ENCODE data around the gene LDLRAD4. TPM values are rescaled to one million over a fixed set of nuclear protein-coding genes. Genes with fewer than 3 reads are reported as not detected.

LDLRAD4 gene
- total RNA-seq, 1 donor from 2014 or later, result 20.4 TPM

DNA sequence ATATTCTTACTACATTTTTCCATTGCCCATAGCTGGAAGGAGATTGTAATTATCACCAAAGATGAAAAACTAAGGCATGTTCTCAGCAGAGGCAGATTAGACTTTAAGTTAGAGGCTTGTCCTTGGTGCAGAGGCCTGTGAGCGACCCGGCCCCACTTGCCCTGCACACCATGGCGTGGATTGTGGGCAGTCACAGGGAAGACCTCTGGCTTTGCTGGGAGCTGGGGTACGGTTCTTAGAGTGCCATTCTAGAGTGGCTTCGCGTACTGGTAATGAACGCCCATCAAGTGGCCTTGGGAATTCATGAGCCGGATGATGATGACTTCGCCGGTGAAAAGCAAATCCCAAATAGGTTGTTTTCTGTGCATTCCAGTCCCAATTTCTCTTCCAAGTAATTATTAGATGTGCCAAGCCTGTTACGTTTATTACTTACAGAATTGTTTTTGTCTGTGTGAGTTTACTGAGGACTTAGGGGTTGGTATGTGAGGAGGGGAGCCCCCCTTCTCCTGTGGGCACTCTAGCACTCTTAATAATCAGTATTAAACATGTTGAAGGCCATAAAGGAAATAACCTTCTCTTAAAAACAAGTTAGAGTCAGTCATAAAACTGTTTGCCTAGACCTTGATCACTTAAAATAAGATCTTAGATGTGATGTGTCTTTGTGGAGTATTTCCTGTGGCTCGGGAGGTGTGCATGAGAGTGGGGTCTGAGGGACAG is 90.6 kb downstream of the LDLRAD4 start:
- Mint-ChIP-seq H3K36me3 (ENCODE audit: unreplicated experiment) (no peaks in the 10 kb centered on the region), H3K27me3 (ENCODE audit: unreplicated experiment) (no peaks in the 10 kb centered on the region), H3K4me3 (ENCODE audit: unreplicated experiment) (no peak overlapping the region), H3K4me1 (ENCODE audit: unreplicated experiment) (no peaks in the 10 kb centered on the region), H3K27ac (ENCODE audit: unreplicated experiment) (no peak overlapping the region), H3K9me3 (ENCODE audit: unreplicated experiment) (peaks cover 8% of the 10 kb centered on the region)
- DNase-seq (ENCODE audit: extremely low spot score, unreplicated experiment), result peak; percentile 62
- TF ChIP-seq, protein P1, sequence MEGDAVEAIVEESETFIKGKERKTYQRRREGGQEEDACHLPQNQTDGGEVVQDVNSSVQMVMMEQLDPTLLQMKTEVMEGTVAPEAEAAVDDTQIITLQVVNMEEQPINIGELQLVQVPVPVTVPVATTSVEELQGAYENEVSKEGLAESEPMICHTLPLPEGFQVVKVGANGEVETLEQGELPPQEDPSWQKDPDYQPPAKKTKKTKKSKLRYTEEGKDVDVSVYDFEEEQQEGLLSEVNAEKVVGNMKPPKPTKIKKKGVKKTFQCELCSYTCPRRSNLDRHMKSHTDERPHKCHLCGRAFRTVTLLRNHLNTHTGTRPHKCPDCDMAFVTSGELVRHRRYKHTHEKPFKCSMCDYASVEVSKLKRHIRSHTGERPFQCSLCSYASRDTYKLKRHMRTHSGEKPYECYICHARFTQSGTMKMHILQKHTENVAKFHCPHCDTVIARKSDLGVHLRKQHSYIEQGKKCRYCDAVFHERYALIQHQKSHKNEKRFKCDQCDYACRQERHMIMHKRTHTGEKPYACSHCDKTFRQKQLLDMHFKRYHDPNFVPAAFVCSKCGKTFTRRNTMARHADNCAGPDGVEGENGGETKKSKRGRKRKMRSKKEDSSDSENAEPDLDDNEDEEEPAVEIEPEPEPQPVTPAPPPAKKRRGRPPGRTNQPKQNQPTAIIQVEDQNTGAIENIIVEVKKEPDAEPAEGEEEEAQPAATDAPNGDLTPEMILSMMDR (IDR thresholded peaks at IDR 0.05), result no peak

DNA sequence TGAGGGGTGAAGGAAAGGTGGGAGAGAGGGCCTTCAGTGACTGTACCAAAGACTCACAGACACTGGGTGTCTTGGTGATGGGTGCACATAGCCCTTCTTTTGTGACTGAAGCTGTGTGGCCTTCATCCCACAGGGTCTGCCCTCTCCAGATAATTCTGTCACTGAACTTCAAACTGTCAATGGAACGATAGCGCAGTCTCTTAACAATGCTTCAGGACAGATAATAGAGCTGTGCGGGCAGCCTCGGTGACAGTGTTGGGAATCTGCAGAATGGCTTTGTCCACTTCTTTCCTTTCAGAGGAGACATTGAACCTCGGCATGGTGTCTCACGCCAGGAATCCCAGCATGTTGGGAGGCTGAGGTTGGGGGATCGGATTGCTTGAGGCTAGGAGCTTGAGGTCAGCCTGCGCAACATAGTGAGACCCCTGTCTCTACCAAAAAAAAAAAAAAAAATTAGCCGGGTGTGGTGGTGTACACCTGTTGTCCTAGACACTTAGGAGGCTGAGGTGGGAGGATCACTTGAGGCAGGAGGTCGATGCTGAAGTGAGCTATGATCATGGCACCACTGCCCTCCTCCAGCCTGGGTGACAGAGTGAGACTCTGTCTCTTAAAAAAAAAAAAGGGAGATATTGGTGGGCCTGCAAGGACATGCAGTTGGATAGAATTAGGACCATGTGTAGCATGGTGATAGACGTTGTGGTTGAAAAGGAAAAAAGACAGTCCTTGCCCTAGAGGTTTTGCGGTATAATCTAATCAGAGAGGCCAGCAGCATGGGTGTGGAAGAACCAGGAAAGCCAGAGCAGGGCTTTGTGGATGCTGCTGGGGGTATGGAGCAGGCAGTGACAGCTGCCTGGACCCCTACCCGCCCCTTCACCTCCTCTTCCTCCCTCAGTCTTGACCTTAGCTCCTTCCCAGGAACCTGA is 91.4 kb downstream of the LDLRAD4 start:
- H3K4me1 Mint-ChIP-seq (ENCODE audit: unreplicated experiment), result no peaks in the 10 kb centered on the region
- no peak overlapping the region for H3K4me3 Mint-ChIP-seq (ENCODE audit: unreplicated experiment)
- H3K27me3 Mint-ChIP-seq (ENCODE audit: unreplicated experiment), result no peaks in the 10 kb centered on the region
- TF ChIP-seq, protein P1 (IDR thresholded peaks at IDR 0.05), result no peak
- H3K27ac Mint-ChIP-seq (ENCODE audit: unreplicated experiment), result no peak overlapping the region
- peaks cover 2% of the 10 kb centered on the region for H3K36me3 Mint-ChIP-seq (ENCODE audit: unreplicated experiment)
- peak; percentile 64 for DNase-seq (ENCODE audit: extremely low spot score, unreplicated experiment)
- peaks cover 13% of the 10 kb centered on the region for H3K9me3 Mint-ChIP-seq (ENCODE audit: unreplicated experiment)

DNA sequence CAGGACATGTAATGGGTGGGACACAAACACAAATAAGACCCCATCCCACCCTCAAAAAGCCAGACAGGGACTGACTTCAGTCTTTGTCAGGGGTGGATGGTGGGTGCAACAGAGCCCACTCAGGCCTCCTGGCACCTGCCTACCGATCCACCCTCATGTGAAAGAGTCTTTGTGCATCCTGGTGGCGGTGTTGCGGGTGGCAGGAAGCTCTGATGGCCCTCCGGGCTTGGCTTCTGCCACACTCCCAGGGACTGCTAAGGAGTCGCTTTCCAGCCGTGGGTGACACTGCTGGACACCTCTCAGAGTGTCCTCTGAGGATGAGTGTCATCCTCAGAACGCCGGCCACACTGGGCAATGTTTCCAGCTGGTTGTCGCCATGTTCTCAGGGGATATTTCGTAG is 92.6 kb downstream of the LDLRAD4 start:
- H3K4me3 Mint-ChIP-seq (ENCODE audit: unreplicated experiment), result no peak overlapping the region
- H3K9me3 Mint-ChIP-seq (ENCODE audit: unreplicated experiment), result peaks cover 9% of the 10 kb centered on the region
- TF ChIP-seq, protein P1 (IDR thresholded peaks at IDR 0.05), result no peak
- H3K36me3 Mint-ChIP-seq (ENCODE audit: unreplicated experiment), result peaks cover 2% of the 10 kb centered on the region
- no peak overlapping the region for H3K27ac Mint-ChIP-seq (ENCODE audit: unreplicated experiment)
- no peaks in the 10 kb centered on the region for H3K27me3 Mint-ChIP-seq (ENCODE audit: unreplicated experiment)
- DNase-seq (ENCODE audit: extremely low spot score, unreplicated experiment), result peak; percentile 77
- no peaks in the 10 kb centered on the region for H3K4me1 Mint-ChIP-seq (ENCODE audit: unreplicated experiment)

DNA sequence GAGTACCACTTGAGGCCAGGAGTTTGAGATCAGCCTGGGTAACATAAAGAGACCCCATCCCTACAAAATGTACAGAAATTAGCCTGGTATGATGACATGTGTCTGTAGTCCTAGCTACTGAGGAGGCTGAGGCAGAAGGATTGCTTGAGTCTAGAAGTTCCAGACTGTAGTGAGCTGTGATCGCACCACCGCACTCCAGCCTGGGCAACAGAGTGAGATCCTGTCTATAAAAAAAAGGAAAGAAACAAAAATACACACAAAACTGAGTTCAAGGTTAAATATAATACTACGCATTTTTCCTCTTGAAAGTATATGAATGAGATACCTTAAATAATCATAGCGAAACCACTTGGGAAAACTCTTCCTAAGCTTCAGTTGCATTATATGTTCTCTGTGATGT is 94.0 kb downstream of the LDLRAD4 start:
- peak; percentile 21 for DNase-seq (ENCODE audit: extremely low spot score, unreplicated experiment)
- Mint-ChIP-seq H3K27ac (ENCODE audit: unreplicated experiment) (no peak overlapping the region), H3K4me3 (ENCODE audit: unreplicated experiment) (no peak overlapping the region), H3K9me3 (ENCODE audit: unreplicated experiment) (peaks cover 13% of the 10 kb centered on the region), H3K27me3 (ENCODE audit: unreplicated experiment) (no peaks in the 10 kb centered on the region), H3K4me1 (ENCODE audit: unreplicated experiment) (no peaks in the 10 kb centered on the region), H3K36me3 (ENCODE audit: unreplicated experiment) (peaks cover 2% of the 10 kb centered on the region)
- TF ChIP-seq, protein P1 (IDR thresholded peaks at IDR 0.05), result no peak
